Subcutaneous adipose tissue (tissue), 4 donors: ENCODE data around the gene LIMK1. TPM values are rescaled to one million over a fixed set of nuclear protein-coding genes. Genes with fewer than 3 reads are reported as not detected.

Experiments used
- total RNA-seq, 4 donors: library from RNA; depleted of rRNA; stranded (reverse); fragments of >200 nt; gene quantifications; one replicate each; pipeline ENCODE4 v1.1.0, GENCODE V29; 2016
- TF ChIP-seq, protein P1 (sequence below): fragments of 450-650 bp; IDR thresholded peaks from one replicate; pipeline ENCODE4 v1.5.1; 2016; ENCODE audit warnings: low read depth, mild to moderate bottlenecking, control low read depth, antibody characterized with exemption, moderate library complexity

The LIMK1 gene
- total RNA-seq, 4 donors from 2014 or later = 6.4 to 37.6 (median 9.8) TPM

DNA sequence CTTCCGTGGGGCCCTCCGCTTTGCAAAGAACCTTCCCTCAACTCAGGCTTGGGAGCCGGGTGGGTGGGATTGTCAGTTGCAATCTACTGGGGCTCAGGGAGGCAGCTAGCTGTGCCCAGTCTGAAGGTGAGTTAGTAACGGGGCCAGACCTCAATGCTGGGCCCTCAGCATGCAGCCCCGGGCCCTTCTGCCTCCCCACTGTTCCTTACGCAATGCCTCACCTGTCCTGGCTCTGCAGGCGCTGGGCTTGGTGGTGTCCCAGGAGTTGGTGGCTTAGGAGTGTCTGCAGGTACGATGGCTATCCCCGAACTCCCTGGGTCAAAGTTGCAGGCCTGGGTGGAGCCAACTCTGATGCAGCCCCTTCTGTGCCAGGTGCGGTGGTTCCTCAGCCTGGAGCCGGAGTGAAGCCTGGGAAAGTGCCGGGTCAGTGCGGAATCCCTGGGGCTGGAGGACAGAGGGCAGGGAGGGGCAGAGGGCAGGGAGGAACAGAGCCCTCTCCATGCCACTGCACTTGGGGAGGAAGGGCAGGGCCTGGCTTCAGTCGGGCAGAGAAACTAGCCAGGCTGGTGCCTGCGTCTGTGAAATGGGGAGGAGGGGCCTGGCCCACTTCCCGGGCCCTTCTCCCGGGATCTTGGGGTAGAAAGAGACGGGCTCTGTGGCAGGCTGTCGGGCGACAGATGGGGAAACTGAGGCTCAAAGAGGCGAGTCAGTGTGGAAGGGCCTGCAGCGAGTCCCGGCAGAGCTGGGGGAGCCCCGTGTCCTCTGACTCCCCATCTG, 40.7 kb upstream of the LIMK1 start:
- TF ChIP-seq, protein P1, sequence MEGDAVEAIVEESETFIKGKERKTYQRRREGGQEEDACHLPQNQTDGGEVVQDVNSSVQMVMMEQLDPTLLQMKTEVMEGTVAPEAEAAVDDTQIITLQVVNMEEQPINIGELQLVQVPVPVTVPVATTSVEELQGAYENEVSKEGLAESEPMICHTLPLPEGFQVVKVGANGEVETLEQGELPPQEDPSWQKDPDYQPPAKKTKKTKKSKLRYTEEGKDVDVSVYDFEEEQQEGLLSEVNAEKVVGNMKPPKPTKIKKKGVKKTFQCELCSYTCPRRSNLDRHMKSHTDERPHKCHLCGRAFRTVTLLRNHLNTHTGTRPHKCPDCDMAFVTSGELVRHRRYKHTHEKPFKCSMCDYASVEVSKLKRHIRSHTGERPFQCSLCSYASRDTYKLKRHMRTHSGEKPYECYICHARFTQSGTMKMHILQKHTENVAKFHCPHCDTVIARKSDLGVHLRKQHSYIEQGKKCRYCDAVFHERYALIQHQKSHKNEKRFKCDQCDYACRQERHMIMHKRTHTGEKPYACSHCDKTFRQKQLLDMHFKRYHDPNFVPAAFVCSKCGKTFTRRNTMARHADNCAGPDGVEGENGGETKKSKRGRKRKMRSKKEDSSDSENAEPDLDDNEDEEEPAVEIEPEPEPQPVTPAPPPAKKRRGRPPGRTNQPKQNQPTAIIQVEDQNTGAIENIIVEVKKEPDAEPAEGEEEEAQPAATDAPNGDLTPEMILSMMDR = no peak

DNA sequence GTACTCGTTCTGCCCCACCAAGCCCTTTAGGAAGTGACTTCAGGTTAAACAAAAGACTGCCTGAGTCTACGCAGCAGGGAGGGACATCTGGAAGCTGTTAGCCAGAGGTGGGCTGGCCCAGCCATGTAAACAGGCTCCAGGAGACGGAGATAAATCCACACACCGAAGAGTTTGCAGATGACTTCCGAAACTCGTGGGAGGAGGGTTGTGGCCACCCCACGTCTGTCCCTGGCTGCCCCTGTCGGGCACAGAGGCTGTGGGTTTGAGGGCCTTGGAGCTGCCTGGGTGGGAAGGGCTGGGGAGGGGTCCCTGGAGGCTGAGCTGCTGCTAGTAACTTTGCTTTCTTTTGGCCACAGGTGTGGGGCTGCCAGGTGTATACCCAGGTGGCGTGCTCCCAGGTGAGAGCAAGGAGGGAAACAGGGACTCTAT, 40.1 kb upstream of the LIMK1 start:
- TF ChIP-seq, protein P1 = no peak

DNA sequence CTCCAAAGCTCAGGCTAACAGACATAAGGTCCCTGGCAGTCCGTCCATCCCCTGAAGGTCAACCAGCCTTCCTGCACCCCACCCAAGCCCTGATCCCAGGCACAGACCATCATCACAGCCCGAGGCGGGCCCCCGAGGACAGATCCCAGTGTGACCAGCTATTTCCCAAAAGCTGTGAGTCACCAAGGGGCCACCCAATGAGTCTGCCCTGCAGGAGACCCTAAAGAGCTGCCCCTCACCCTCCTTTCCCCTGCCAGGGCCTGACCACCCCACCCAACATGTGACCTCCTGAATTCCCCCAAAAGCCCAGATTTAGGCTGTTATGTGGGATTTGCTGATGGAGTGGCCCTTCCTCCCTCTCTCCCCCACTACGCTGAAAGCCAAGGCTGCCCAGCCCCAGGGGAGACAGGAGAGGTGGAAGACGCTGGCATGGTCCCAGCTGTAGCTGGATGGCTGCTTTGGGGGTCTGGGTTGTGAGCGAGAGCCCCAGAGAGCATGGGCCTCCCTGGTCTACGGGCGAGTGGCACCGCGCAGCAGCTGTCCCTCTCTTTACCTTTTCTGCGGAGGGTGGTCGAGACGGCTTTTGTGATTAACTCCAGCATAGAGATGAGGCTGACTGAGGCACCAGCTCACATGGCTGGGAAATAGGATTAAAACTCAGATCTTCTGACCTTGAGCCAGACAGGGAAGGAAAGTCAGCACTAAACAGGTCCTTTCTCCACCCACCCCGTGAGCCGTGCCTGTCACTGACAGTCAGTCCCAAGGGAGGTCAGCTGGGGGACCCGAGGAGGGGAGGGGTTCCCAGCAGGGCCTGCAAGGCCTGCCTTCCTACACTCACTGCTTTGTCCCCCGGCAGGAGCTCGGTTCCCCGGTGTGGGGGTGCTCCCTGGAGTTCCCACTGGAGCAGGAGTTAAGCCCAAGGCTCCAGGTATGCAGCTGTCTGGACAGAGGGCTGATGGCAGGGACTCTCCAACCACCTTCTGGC, 38.9 kb upstream of the LIMK1 start:
- TF ChIP-seq, protein P1 = no peak

DNA sequence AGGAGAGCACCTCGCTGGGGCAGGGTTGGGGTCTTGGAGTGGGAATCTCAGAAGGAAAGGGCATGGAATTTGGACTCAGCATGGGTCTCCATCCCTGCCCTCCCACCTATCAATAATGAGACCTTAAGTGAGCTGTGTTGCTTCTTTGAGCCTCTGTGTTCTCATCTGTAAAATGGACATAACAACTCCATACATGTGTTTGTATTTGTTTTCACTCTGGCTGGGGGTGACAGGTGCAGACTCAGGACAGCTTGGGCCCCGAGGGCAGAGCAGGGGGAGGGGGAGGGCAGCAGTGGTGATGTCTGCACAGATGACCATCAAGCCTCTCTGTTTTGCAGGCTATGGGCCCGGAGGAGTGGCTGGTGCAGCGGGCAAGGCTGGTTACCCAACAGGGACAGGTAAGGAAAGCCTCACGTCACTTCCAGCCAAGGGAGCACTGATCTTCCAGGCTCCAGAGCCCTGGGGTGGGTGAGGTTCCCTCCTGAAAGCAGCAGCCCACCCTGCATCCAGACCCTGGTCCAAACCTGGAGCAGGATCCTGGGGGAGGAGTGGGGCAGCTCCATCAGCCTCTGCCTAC, 35.7 kb upstream of the LIMK1 start:
- TF ChIP-seq, protein P1 = no peak

DNA sequence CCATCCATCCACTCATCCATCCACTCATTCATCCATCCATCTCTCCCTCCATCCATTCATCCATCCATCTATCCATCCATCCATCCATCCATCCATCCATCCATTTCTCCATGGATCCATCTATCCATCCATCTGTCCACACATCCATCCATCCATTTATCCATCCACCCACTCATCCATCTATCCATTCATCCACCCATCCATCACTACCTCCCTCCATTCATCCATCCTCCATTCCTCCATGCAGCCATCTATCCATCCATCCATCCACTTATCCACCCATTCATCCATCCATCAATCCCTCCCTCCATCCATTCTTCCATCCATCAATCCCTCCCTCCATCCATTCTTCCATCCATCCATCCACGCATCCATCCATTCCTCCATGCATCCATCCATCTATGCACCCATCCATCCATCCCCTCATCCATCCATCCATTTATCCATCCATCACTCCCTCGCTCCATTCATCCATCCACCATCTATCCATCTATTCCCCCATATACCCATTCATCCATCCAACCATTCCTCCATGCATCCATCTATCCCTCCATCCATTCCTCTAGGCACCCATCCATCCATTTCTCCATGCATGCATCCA, 34.5 kb upstream of the LIMK1 start:
- TF ChIP-seq, protein P1 = no peak

DNA sequence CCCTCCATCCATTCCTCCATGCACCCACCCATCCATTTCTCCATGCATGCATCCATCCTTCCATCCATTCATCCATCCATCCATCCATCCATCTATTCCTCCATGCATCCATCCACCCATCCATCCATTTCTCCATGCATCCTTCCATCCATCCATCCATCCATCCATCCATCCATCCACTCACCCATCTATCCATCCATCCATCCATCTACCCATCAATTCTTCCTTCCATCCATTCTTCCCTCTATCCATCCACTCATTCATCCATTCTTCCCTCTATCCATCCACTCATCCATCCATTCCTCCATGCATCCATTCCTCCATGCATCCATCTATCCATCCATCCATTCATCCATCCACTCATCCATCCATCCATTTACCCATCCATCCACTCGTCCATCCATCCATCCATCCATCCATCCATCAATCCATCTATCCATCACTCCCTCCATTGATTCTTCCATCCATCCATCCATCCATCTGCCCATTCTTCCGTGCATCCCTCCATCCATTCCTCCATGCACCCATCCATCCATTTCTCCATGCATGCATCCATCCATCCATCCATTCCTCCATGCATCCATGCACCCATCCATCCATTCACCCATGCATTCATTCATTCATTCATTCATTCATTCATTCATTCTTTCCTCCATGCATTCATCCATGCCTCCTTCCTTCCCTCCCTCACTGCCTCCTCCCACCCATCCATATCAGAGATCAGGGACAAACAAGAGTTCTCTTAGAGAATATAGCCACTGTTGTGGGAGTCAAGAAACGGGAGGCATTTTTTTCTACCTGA, 33.4 kb upstream of the LIMK1 start:
- TF ChIP-seq, protein P1 = no peak
